ENCODE measurements around the gene RAB40A.

Gene RAB40A

GRCh38 chrX:103530545-103530944 lies 11.3 kb upstream of the RAB40A start:
- no peak overlapping the region for H3K4me3 ChIP-seq (ENCODE audit: low read length)
- no peak for TF ChIP-seq CTCF (IDR thresholded peaks at IDR 0.05; ENCODE audit: insufficient read depth, low read depth, low read length, missing control alignments)
- no peak for DNase-seq (ENCODE audit: low read depth)

DNA sequence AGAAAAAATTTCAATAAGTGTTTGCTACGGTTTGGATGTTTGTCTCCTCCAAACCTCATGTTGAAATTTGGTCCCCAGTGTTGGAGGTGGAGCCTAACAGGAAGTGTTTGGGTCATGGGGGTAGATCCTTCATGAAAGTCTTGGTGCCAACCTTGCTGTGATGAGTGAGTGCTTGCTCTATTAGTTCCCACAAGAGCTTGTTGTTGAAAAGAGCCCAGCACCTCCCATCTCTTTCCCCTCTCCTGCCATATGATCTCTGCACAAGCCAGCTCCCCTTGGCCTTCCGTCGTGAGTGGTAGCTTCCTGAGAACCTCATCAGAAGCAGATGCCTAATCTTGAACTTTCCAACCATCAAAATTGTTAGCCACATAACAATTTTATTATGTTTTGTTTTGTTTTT lies 10.3 kb upstream of the RAB40A start:
- DNase-seq (ENCODE audit: low read depth), result no peak
- no peak for TF ChIP-seq CTCF (IDR thresholded peaks at IDR 0.05; ENCODE audit: insufficient read depth, low read depth, low read length, missing control alignments)
- H3K4me3 ChIP-seq (ENCODE audit: low read length), result no peak overlapping the region

- no peak overlapping the region for H3K4me3 ChIP-seq (ENCODE audit: low read length)
- no peak for TF ChIP-seq CTCF (IDR thresholded peaks at IDR 0.05; ENCODE audit: insufficient read depth, low read depth, low read length, missing control alignments)
- no peak for DNase-seq (ENCODE audit: low read depth)
Measured at GRCh38 chrX:103524747-103525146, 5.5 kb upstream of the RAB40A start.

DNA sequence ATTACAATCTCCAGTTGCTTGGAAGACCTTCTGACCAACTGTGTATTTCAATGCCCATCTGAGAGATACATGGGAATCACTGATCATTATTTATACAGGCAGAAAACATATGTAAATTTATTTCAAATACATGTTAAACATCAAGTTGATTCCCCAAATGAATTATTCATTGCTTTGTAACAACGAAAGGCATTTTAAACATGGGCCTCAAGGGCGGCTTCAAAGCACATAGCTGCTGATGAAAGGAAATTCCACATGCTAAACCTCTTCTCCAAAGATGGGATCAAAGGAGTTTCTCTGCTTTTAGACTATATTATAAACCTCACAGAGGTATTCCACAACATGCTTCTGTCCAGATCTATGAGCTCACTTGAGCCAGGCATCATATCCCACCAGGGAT lies 4.3 kb upstream of the RAB40A start:
- TF ChIP-seq CTCF (IDR thresholded peaks at IDR 0.05; ENCODE audit: insufficient read depth, low read depth, low read length, missing control alignments), result no peak
- no peak for DNase-seq (ENCODE audit: low read depth)
- H3K4me3 ChIP-seq (ENCODE audit: low read length), result no peak overlapping the region

- no peak for DNase-seq (ENCODE audit: low read depth)
- no peak for TF ChIP-seq CTCF (IDR thresholded peaks at IDR 0.05; ENCODE audit: insufficient read depth, low read depth, low read length, missing control alignments)
- no peak overlapping the region for H3K4me3 ChIP-seq (ENCODE audit: low read length)
Measured at GRCh38 chrX:103520386-103520785, 1.1 kb upstream of the RAB40A start.

GRCh38 chrX:103518571-103518970 lies 718 bp downstream of the RAB40A start:
- no peak for TF ChIP-seq CTCF (IDR thresholded peaks at IDR 0.05; ENCODE audit: insufficient read depth, low read depth, low read length, missing control alignments)
- no peak overlapping the region for H3K4me3 ChIP-seq (ENCODE audit: low read length)

GRCh38 chrX:103517246-103517645 lies 2.0 kb downstream of the RAB40A start:
- no peak for TF ChIP-seq CTCF (IDR thresholded peaks at IDR 0.05; ENCODE audit: insufficient read depth, low read depth, low read length, missing control alignments)
- H3K4me3 ChIP-seq (ENCODE audit: low read length), result no peak overlapping the region

More at GRCh38 chrX:103518571-103518970, 718 bp downstream of the RAB40A start:
- no peak for DNase-seq (ENCODE audit: low read depth)

More at GRCh38 chrX:103517246-103517645, 2.0 kb downstream of the RAB40A start:
- peak; percentile 14 for DNase-seq (ENCODE audit: low read depth)
